ENCODE data around the gene WNT6.

- no peak for TF ChIP-seq CTCF (IDR thresholded peaks at IDR 0.05; ENCODE audit: insufficient read depth, low read depth, low read length)
- no peak for TF ChIP-seq EZH2 (IDR thresholded peaks at IDR 0.05; ENCODE audit: insufficient read depth, low read length)
Measured at GRCh38 chr2:218833023-218833609, 26.5 kb upstream of the WNT6 start.
